GM12878 (cell line): ENCODE data around the gene IL37. TPM values are rescaled to one million over a fixed set of nuclear protein-coding genes. Genes with fewer than 3 reads are reported as not detected.

ENCODE experiments used
- ATAC-seq: fragments of 200-7000 bp; cut with Tn5 transposase; 3 replicates; pipeline ENCODE4 v1.9.1; 2020; ENCODE audit warnings: mild to moderate bottlenecking, moderate library complexity
- BruUV-seq: library from RNA; stranded (reverse); fragments of 400-500 nt; replicated peaks from 2 replicates; lab custom pipeline; 2021; lab: Mats Ljungman, UMichigan
- CTCF ChIA-PET: fragments of 300-600 bp; sonication (Branson Sonifier 250); formaldehyde crosslinking; extraction: SDS; loops from one replicate; lab custom pipeline; 2021; ENCODE audit warnings: inconsistent platforms; lab: Yijun Ruan, JAX
- POLR2A ChIA-PET: fragments of 350-600 bp; formaldehyde crosslinking; extraction: SDS; loops from one replicate; lab custom pipeline; 2021; ENCODE audit warnings: inconsistent platforms; lab: Charles Lee
- RAD21 ChIA-PET: fragments of 300-600 bp; sonication (Branson Sonifier 250); formaldehyde crosslinking; loops from one replicate; lab custom pipeline; 2023; ENCODE audit warnings: antibody characterized with exemption; ENCODE audit not compliant: unreplicated experiment; lab: Charles Lee
- SMC1A ChIA-PET: fragments of 300-600 bp; sonication (Branson Sonifier 250); formaldehyde crosslinking; loops from one replicate; lab custom pipeline; 2023; ENCODE audit not compliant: unreplicated experiment, uncharacterized antibody; lab: Charles Lee
- DNase-seq: peaks from one replicate; pipeline ENCODE4 v3.0.0-alpha.2; 2011; ENCODE audit warnings: low read depth, low spot score
- FAIRE-seq: peaks from 3 replicates; lab custom pipeline; 2011; peaks lifted over from hg19 to GRCh38; lab: Jason Lieb, UNC
- H2AFZ ChIP-seq: 2 replicates; pipeline ENCODE4 v1.6.0; 2011; ENCODE audit warnings: low read depth, low read length, control low read depth; ENCODE audit not compliant: control insufficient read depth
- H3K27ac ChIP-seq: 2 replicates; pipeline ENCODE4 v1.5.1; 2011; ENCODE audit warnings: control low read depth; ENCODE audit not compliant: control insufficient read depth, insufficient read depth
- H3K27me3 ChIP-seq, 2 experiments: replicated peaks in 1 of 2; 2 replicates each; pipeline versions ENCODE4 v1.6.0 to v1.6.1; 2011; ENCODE audit warnings: low read length in 1 of 2; ENCODE audit not compliant: control insufficient read depth in 2 of 2, insufficient read depth in 2 of 2
- H3K36me3 ChIP-seq, 2 experiments: 2 replicates each; pipeline ENCODE4 v1.5.1; 2011; ENCODE audit warnings: low read length in 1 of 2; ENCODE audit not compliant: control insufficient read depth in 2 of 2, insufficient read depth in 2 of 2
- H3K4me1 ChIP-seq: 2 replicates; pipeline ENCODE4 v1.6.1; 2011; ENCODE audit warnings: mild to moderate bottlenecking, low read length, moderate library complexity, mixed read lengths; ENCODE audit not compliant: control insufficient read depth, insufficient read depth
- H3K4me2 ChIP-seq: 2 replicates; pipeline ENCODE4 v1.6.0; 2011; ENCODE audit warnings: control low read depth; ENCODE audit not compliant: control insufficient read depth, insufficient read depth
- H3K4me3 ChIP-seq: fragments of 200-600 bp; sonication (generic); 2 replicates; pipeline ENCODE4 v1.5.1; 2016
- H3K79me2 ChIP-seq: 2 replicates; pipeline ENCODE4 v1.6.0; 2011; ENCODE audit warnings: low read length; ENCODE audit not compliant: control insufficient read depth, insufficient read depth
- H3K9ac ChIP-seq: 2 replicates; pipeline ENCODE4 v1.8.0; 2011; ENCODE audit warnings: low read length, control low read depth, mixed read lengths; ENCODE audit not compliant: control insufficient read depth, insufficient read depth
- H3K9me3 ChIP-seq: replicated peaks from 3 replicates; pipeline ENCODE4 v1.5.1; 2011; ENCODE audit warnings: mild to moderate bottlenecking, low read length; ENCODE audit not compliant: control insufficient read depth, insufficient read depth
- H4K20me1 ChIP-seq: 2 replicates; pipeline ENCODE4 v1.6.0; 2011; ENCODE audit not compliant: control insufficient read depth, insufficient read depth
- CHD2 ChIP-seq: IDR thresholded peaks from 2 replicates; pipeline ENCODE4 v1.6.1; 2011; ENCODE audit warnings: low read depth, low read length, improper control_type of control experiment, borderline replicate concordance
- HDGF ChIP-seq: fragments of 450-650 bp; IDR thresholded peaks from 2 replicates; pipeline ENCODE4 v1.6.1; 2016; ENCODE audit warnings: antibody characterized with exemption
- POLR2A ChIP-seq: IDR thresholded peaks from 2 replicates; pipeline ENCODE4 v1.6.1; 2011; ENCODE audit warnings: low read depth, mild to moderate bottlenecking, low read length
- SREBF1 ChIP-seq: IDR thresholded peaks from 2 replicates; pipeline ENCODE4 v1.6.1; 2012; ENCODE audit warnings: mild to moderate bottlenecking, low read length
- TCF7 ChIP-seq: IDR thresholded peaks from 2 replicates; pipeline ENCODE4 v1.6.1; 2014; ENCODE audit warnings: antibody characterized with exemption, borderline replicate concordance
- YY1 ChIP-seq: IDR thresholded peaks from 2 replicates; pipeline ENCODE4 v1.6.1; 2011; ENCODE audit warnings: low read depth, mild to moderate bottlenecking, low read length
- WGBS: methylation state at CpG from one replicate; pipeline ENCODE4 v1.1.6; 2016; ENCODE audit warnings: low lambda C conversion rate; ENCODE audit not compliant: insufficient replicate concordance, insufficient coverage; ENCODE audit errors: missing lambda C conversion rate; 5-methylcytosine and 5-hydroxymethylcytosine counted together
- in situ Hi-C: fragments of 300-500 bp; cut with MboI; formaldehyde crosslinking; loops from 9 replicates; pipeline ENCODE4 v1.14.3; 2018; ENCODE audit warnings: mixed read lengths
- intact Hi-C: fragments of 100-400 bp; cut with micrococcal nuclease; formaldehyde crosslinking; loops from one replicate; pipeline ENCODE4 v1.14.2; 2022; ENCODE audit not compliant: unreplicated experiment
- polyA plus RNA-seq, 11 experiments: library from polyadenylated mRNA; depleted of rRNA in 4 of 11; unstranded in 6 of 11; stranded (reverse) in 5 of 11; fragments of >200 nt; fragmentation: Nextera tagmentation in 4 of 11; fragmentation: Illumina TruSeq in 1 of 11; extraction: Ambion mirVana in 4 of 11; extraction: Trizol in 1 of 11; gene quantifications; 1 replicate in 1 of 11; 2 replicates in 10 of 11; pipeline versions ENCODE4 v1.2.1 to v1.2.3, GENCODE V29; 2011 to 2016; ENCODE audit warnings: inconsistent platforms in 2 of 11, missing spikeins in 2 of 11, low read depth in 1 of 11
- total RNA-seq, 4 experiments: library from RNA; depleted of rRNA in 3 of 4; stranded (reverse); fragments of >200 nt in 3 of 4; fragmentation: Illumina TruSeq in 1 of 4; extraction: Trizol in 1 of 4; gene quantifications; 2 replicates each; pipeline versions ENCODE4 v1.2.1 to v1.2.3, GENCODE V29; 2013 to 2021
- TF ChIP-seq, protein P1 (sequence below): fragments of 450-650 bp; IDR thresholded peaks from 2 replicates; pipeline ENCODE4 v1.6.1; 2016; ENCODE audit warnings: mild to moderate bottlenecking
- TF ChIP-seq, protein P2 (sequence below): fragments of 450-650 bp; formaldehyde crosslinking; IDR thresholded peaks from 2 replicates; pipeline ENCODE4 v1.4.0; 2020; ENCODE audit warnings: mild to moderate bottlenecking, moderate library complexity
- TF ChIP-seq, protein P3 (sequence below): fragments of 450-650 bp; formaldehyde crosslinking; IDR thresholded peaks from 2 replicates; pipeline ENCODE4 v1.4.0; 2022; ENCODE audit warnings: mild to moderate bottlenecking, moderate library complexity
- TF ChIP-seq, protein P4 (sequence below): fragments of 450-650 bp; conservative IDR thresholded peaks from 2 replicates; pipeline ENCODE4 v1.6.1; 2017; ENCODE audit warnings: mild to moderate bottlenecking, moderate library complexity

IL37 gene
- total and polyA plus RNA-seq, 10 of the 15 experiments (the other 5 are each of a cell fraction or from before 2014, with no cell fraction given): 0.41 to 0.54 TPM; not detected in 8

DNA sequence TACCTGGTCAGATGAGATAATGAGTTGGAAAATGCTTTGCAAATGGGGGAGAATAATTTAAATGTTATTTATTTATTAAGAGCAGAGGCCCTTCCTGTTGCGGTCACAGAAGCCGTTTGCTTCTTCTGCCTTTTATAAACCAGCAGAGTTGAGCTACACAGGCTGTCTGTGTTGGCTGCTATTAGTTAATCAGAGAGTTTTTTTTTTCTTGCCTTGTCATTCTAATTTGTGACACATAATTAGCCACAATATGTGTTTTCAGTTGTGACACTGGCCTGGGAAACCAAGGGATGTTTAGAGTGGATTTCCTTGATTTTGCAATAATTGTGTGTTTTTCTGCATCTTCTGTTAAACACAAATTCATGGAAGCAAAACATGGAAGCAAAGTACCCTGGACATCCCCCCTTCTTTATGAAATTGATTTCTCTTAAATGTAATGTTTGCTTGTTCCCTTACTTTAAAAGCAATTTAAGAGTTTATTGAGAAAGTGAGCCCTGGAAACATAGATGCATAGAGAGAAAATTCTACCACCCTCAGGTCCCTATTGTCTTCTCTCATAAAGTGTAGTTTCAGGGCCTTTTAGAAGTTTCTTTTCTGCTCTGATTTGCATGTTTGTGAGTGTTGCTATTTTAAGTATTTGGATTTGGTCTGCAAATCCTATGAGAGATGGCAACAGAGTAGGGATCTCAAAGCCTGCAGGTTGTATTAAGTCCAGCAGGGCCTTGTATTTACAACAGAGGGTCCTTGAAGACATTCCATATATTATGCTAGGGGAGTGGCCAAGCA is 22.8 kb upstream of the IL37 start:
- no peak for DNase-seq
- RAD21 ChIA-PET: interaction anchor here (1.0 to 11.8 kb wide), 2 partner anchors 54 to 137 kb away, joined by 3 to 281 read pairs; no protein-coding TSS in a partner anchor
- Histone ChIP-seq H3K4me1 (peaks cover 11% of the 10 kb centered on the region), H2AFZ (no peak overlapping the region), H3K4me3 (no peak overlapping the region), H3K79me2 (no peaks in the 10 kb centered on the region), H3K36me3 (no peaks in the 10 kb centered on the region), H3K9ac (no peak overlapping the region), H3K27me3 (no peaks in the 10 kb centered on the region), H3K9me3 (no peaks in the 10 kb centered on the region), H3K4me2 (peak overlapping the region; percentile 54; the same call in 1 of the 2 replicates), H4K20me1 (no peaks in the 10 kb centered on the region), H3K27ac (no peak overlapping the region)
- no peak for FAIRE-seq
- intact Hi-C loops: no loop called here
- WGBS: 50% methylated on average over 2 of the region's 2 CpGs
- in situ Hi-C loops: no loop called here
- POLR2A ChIA-PET: no interaction called here
- CTCF ChIA-PET: interaction anchor here (0.7 to 12.0 kb wide), 3 partner anchors 53 to 141 kb away, joined by 5 to 496 read pairs (median 13); no protein-coding TSS in a partner anchor
- BruUV-seq: no TSS peak
- no peak for ATAC-seq
- SMC1A ChIA-PET: interaction anchor here (3.4 to 12.1 kb wide), 2 partner anchors 137 to 139 kb away, joined by 19 to 362 read pairs; no protein-coding TSS in a partner anchor
- TF ChIP-seq, protein P1, sequence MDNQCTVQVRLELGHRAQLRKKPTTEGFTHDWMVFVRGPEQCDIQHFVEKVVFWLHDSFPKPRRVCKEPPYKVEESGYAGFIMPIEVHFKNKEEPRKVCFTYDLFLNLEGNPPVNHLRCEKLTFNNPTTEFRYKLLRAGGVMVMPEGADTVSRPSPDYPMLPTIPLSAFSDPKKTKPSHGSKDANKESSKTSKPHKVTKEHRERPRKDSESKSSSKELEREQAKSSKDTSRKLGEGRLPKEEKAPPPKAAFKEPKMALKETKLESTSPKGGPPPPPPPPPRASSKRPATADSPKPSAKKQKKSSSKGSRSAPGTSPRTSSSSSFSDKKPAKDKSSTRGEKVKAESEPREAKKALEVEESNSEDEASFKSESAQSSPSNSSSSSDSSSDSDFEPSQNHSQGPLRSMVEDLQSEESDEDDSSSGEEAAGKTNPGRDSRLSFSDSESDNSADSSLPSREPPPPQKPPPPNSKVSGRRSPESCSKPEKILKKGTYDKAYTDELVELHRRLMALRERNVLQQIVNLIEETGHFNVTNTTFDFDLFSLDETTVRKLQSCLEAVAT: no peak
- TF ChIP-seq, protein P2, sequence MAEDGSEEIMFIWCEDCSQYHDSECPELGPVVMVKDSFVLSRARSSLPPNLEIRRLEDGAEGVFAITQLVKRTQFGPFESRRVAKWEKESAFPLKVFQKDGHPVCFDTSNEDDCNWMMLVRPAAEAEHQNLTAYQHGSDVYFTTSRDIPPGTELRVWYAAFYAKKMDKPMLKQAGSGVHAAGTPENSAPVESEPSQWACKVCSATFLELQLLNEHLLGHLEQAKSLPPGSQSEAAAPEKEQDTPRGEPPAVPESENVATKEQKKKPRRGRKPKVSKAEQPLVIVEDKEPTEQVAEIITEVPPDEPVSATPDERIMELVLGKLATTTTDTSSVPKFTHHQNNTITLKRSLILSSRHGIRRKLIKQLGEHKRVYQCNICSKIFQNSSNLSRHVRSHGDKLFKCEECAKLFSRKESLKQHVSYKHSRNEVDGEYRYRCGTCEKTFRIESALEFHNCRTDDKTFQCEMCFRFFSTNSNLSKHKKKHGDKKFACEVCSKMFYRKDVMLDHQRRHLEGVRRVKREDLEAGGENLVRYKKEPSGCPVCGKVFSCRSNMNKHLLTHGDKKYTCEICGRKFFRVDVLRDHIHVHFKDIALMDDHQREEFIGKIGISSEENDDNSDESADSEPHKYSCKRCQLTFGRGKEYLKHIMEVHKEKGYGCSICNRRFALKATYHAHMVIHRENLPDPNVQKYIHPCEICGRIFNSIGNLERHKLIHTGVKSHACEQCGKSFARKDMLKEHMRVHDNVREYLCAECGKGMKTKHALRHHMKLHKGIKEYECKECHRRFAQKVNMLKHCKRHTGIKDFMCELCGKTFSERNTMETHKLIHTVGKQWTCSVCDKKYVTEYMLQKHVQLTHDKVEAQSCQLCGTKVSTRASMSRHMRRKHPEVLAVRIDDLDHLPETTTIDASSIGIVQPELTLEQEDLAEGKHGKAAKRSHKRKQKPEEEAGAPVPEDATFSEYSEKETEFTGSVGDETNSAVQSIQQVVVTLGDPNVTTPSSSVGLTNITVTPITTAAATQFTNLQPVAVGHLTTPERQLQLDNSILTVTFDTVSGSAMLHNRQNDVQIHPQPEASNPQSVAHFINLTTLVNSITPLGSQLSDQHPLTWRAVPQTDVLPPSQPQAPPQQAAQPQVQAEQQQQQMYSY (CRISPR knock-in tag): no peak
- no peak for TF ChIP-seq CHD2
- no peak for TF ChIP-seq HDGF
- TF ChIP-seq TCF7: no peak
- TF ChIP-seq, protein P3, sequence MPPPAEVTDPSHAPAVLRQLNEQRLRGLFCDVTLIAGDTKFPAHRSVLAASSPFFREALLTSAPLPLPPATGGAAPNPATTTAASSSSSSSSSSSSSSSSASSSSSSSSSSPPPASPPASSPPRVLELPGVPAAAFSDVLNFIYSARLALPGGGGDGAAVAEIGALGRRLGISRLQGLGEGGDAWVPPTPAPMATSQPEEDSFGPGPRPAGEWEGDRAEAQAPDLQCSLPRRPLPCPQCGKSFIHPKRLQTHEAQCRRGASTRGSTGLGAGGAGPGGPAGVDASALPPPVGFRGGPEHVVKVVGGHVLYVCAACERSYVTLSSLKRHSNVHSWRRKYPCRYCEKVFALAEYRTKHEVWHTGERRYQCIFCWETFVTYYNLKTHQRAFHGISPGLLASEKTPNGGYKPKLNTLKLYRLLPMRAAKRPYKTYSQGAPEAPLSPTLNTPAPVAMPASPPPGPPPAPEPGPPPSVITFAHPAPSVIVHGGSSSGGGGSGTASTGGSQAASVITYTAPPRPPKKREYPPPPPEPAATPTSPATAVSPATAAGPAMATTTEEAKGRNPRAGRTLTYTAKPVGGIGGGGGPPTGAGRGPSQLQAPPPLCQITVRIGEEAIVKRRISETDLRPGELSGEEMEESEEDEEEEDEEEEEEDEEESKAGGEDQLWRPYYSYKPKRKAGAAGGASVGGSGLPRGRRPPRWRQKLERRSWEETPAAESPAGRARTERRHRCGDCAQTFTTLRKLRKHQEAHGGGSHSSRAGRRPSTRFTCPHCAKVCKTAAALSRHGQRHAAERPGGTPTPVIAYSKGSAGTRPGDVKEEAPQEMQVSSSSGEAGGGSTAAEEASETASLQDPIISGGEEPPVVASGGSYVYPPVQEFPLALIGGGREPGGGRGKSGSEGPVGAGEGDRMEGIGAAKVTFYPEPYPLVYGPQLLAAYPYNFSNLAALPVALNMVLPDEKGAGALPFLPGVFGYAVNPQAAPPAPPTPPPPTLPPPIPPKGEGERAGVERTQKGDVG: no peak
- TF ChIP-seq POLR2A: no peak
- TF ChIP-seq SREBF1: no peak
- TF ChIP-seq, protein P4, sequence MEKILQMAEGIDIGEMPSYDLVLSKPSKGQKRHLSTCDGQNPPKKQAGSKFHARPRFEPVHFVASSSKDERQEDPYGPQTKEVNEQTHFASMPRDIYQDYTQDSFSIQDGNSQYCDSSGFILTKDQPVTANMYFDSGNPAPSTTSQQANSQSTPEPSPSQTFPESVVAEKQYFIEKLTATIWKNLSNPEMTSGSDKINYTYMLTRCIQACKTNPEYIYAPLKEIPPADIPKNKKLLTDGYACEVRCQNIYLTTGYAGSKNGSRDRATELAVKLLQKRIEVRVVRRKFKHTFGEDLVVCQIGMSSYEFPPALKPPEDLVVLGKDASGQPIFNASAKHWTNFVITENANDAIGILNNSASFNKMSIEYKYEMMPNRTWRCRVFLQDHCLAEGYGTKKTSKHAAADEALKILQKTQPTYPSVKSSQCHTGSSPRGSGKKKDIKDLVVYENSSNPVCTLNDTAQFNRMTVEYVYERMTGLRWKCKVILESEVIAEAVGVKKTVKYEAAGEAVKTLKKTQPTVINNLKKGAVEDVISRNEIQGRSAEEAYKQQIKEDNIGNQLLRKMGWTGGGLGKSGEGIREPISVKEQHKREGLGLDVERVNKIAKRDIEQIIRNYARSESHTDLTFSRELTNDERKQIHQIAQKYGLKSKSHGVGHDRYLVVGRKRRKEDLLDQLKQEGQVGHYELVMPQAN: no peak
- no peak for TF ChIP-seq YY1
